NCI-H2227 (cell line): ENCODE measurements around the gene KAT6B.
"Not testable (repeated sequence)": the region's sequence is repeated elsewhere in the genome, so short reads cannot be mapped to it uniquely, and the experiment has no call there.

Source experiments
- DNase-seq: peaks from one replicate; lab custom pipeline; 2025; ENCODE audit not compliant: unreplicated experiment; lab: John Stamatoyannopoulos, UW

The KAT6B gene

GRCh38 chr10:74887614-74888284 lies 61.3 kb downstream of the KAT6B start:
- no peak for DNase-seq

- DNase-seq: no peak
Measured at GRCh38 chr10:74888962-74889661, 62.7 kb downstream of the KAT6B start.

- no peak for DNase-seq
Measured at GRCh38 chr10:74889662-74889998, 63.2 kb downstream of the KAT6B start.

- no peak for DNase-seq
Measured at GRCh38 chr10:74890460-74890859, 64.1 kb downstream of the KAT6B start.

- no peak for DNase-seq
Measured at GRCh38 chr10:74891053-74891452, 64.7 kb downstream of the KAT6B start.

GRCh38 chr10:74892839-74893238 lies 66.4 kb downstream of the KAT6B start:
- no peak for DNase-seq

GRCh38 chr10:74893329-74893728 lies 66.9 kb downstream of the KAT6B start:
- not testable (repeated sequence) for DNase-seq

GRCh38 chr10:74896788-74897527 lies 70.6 kb downstream of the KAT6B start:
- no peak for DNase-seq

- no peak for DNase-seq
Measured at GRCh38 chr10:74898201-74898976, 72.0 kb downstream of the KAT6B start.

GRCh38 chr10:74900297-74900696 lies 73.9 kb downstream of the KAT6B start:
- DNase-seq: no peak

GRCh38 chr10:74901301-74901700 lies 74.9 kb downstream of the KAT6B start:
- DNase-seq: no peak

GRCh38 chr10:74901867-74902450 lies 75.6 kb downstream of the KAT6B start:
- DNase-seq: no peak

- DNase-seq: no peak
Measured at GRCh38 chr10:74903491-74903890, 77.1 kb downstream of the KAT6B start.

GRCh38 chr10:74906611-74907198 lies 80.3 kb downstream of the KAT6B start:
- DNase-seq: no peak

- no peak for DNase-seq
Measured at GRCh38 chr10:74909670-74910069, 83.3 kb downstream of the KAT6B start.

- no peak for DNase-seq
Measured at GRCh38 chr10:74910241-74910975, 84.0 kb downstream of the KAT6B start.

- DNase-seq: no peak
Measured at GRCh38 chr10:74910976-74911350, 84.6 kb downstream of the KAT6B start.

GRCh38 chr10:74912182-74912581 lies 85.8 kb downstream of the KAT6B start:
- DNase-seq: no peak

GRCh38 chr10:74912682-74913081 lies 86.3 kb downstream of the KAT6B start:
- no peak for DNase-seq

GRCh38 chr10:74913377-74913979 lies 87.1 kb downstream of the KAT6B start:
- DNase-seq: no peak
